NCI-H2196 treated with DMSO at 0.1 percent for 48 hours (cell line): ENCODE measurements around the gene ZBED1.
"Not testable (repeated sequence)": the region's sequence is repeated elsewhere in the genome, so short reads cannot be mapped to it uniquely, and the experiment has no call there.

Source experiments
- DNase-seq: peaks from one replicate; lab custom pipeline; 2025; ENCODE audit not compliant: unreplicated experiment; lab: John Stamatoyannopoulos, UW

Gene ZBED1

GRCh38 chrX:2498781-2499302, 1.9 kb downstream of the ZBED1 start:
- no peak for DNase-seq

GRCh38 chrX:2497961-2498780, 2.6 kb downstream of the ZBED1 start:
- DNase-seq: no peak

- DNase-seq: no peak
Observed at GRCh38 chrX:2495595-2495994, 5.2 kb downstream of the ZBED1 start.

GRCh38 chrX:2492531-2493218, 8.1 kb downstream of the ZBED1 start:
- DNase-seq: no peak

DNA sequence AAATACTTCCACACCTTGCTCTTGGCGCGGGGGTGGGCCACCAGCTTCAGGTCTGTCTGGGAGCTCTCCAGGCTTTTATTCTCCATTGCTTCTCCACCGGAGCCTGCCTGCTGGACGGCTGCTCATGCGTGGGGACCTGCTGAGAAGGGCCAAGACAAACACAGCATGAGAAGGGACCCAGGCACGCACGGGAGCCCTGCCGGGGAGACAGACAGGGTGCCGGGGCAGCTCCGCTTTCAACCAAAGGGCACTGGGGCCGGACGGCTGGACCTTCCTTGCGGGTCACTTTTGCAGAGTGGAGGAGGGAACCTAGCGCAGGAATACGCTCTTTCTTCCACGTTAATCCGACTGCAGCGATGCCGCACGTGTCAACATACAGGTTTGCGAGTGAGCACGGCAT, 10.1 kb downstream of the ZBED1 start:
- no peak for DNase-seq

GRCh38 chrX:2489446-2490445, 11.0 kb downstream of the ZBED1 start:
- DNase-seq: no peak

GRCh38 chrX:2488621-2489285, 12.0 kb downstream of the ZBED1 start:
- no peak for DNase-seq

GRCh38 chrX:2487366-2487765, 13.4 kb downstream of the ZBED1 start:
- DNase-seq: no peak

- no peak for DNase-seq
Observed at GRCh38 chrX:2486476-2487133, 14.2 kb downstream of the ZBED1 start.

DNA sequence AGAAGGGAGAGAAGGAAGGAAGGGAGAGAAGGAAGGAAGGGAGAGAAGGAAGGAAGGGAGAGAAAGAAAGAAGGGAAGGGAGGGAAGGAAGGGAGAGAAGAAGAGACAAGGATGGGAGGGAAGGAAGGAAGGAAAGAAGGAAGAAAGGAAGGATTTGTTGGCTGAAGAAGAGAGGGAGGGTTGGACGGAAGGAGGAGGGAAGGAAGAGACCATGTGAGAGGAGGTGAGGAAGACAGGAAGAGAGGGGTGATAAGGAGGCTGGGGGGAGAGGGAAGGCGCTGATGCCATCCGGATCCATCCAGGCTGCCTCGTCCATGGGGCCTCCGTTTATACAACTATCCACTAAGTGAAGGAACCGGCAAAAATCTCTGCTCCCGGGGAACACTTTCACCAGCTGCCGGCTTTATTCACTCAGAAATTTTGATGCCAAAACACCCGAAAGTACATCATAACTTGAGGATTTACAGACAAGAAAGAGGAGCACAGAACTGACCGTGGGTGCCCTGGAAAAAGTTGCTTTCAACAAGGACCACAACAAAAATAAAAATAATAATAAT, 14.9 kb downstream of the ZBED1 start:
- no peak for DNase-seq

GRCh38 chrX:2484721-2485648, 15.8 kb downstream of the ZBED1 start:
- DNase-seq: no peak

- DNase-seq: no peak
Observed at GRCh38 chrX:2484256-2484655, 16.5 kb downstream of the ZBED1 start.

DNA sequence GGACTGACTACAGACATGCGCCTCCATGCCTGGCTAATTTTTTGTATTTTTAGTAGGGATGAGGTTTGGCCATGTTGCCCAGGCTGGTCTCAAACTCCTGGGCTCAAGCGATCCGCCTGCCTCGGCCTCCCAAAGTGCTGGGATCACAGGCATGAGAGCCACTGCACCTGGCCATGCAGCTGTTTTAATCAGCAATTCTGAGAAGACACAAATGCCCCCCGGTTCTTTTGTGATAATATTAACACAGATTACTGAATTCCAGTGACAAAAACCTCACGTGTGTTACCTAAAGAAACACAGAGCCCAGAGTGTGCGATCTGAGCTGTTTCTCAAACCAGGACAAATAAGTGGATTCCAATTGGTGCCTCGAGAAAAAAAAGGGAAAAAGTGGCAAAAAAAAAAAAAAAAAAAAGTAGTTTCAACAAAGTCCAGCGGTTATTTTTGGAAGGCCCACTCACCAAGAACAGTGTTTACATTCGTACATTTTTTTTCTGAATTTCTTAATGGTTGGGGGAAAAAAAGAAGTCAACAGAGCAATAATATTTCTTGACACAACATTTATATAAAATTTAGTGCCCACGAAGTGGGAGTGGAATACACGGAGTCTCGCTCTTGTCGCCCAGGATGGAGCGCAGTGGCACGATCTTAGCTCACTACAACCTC, 17.2 kb downstream of the ZBED1 start:
- no peak for DNase-seq

DNA sequence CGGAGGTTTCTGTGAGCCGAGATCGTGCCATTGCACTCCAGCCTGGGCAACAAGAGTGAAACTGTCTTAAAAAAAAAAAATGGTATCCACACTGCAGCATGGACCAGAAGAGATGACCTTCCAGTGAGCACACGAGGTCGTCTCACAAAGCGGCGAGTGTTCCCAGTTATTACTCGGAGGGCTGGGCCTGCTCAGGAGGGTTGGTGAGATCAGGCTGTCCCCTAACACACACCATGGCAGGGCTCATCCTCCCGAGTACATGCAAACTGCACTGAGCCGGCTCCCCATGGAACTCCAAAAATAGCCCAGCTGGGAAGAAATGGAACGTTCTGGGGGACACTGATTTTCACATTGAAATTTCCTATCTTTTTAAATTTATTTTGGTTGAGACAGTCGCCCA, 19.2 kb downstream of the ZBED1 start:
- not testable (repeated sequence) for DNase-seq

- not testable (repeated sequence) for DNase-seq
Observed at GRCh38 chrX:2479982-2480381, 20.8 kb downstream of the ZBED1 start.

- DNase-seq: no peak
Observed at GRCh38 chrX:2479420-2479780, 21.4 kb downstream of the ZBED1 start.

- no peak for DNase-seq
Observed at GRCh38 chrX:2478546-2479419, 22.0 kb downstream of the ZBED1 start.
